ENCODE measurements around the gene RPL31.

- TF ChIP-seq CTCF (IDR thresholded peaks at IDR 0.05; ENCODE audit: borderline replicate concordance, extremely low read depth, low read length, poor library complexity, severe bottlenecking): no peak
- no peak for TF ChIP-seq EZH2 (IDR thresholded peaks at IDR 0.05; ENCODE audit: borderline replicate concordance, low read depth, low read length, severe bottlenecking)
Measured at GRCh38 chr2:101032084-101032776, 30.1 kb downstream of the RPL31 start.
